PC-3 (cell line): ENCODE measurements around the gene BCR. TPM values are rescaled to one million over a fixed set of nuclear protein-coding genes. Genes with fewer than 3 reads are reported as not detected.

ENCODE experiments used
- ATAC-seq: fragments of 200-7000 bp; cut with Tn5 transposase; 2 replicates; pipeline ENCODE4 v1.9.1; 2020; ENCODE audit warnings: mild to moderate bottlenecking, moderate library complexity
- BruUV-seq: library from RNA; stranded (reverse); fragments of 400-500 nt; replicated peaks from 2 replicates; lab custom pipeline; 2021; lab: Mats Ljungman, UMichigan
- CTCF ChIA-PET: fragments of 300-600 bp; sonication (Branson Sonifier 250); formaldehyde crosslinking; loops from one replicate; lab custom pipeline; 2022; ENCODE audit warnings: antibody characterized with exemption; lab: Charles Lee
- POLR2A ChIA-PET: fragments of 300-600 bp; sonication (Branson Sonifier 250); formaldehyde crosslinking; loops from one replicate; lab custom pipeline; 2022; ENCODE audit warnings: antibody characterized with exemption; ENCODE audit not compliant: unreplicated experiment; lab: Charles Lee
- DNase-seq: peaks from one replicate; pipeline ENCODE4 v3.0.0-alpha.2; 2015
- H2AFZ ChIP-seq: fragments of 300-600 bp; sonication (generic); 2 replicates; pipeline ENCODE4 v1.6.0; 2016; ENCODE audit warnings: antibody characterized with exemption, low read length
- H3F3A ChIP-seq: fragments of 300-600 bp; sonication (generic); one replicate; pipeline ENCODE4 v1.6.0; 2017; ENCODE audit warnings: antibody characterized with exemption, low read length, control low read depth, mild to moderate bottlenecking; ENCODE audit not compliant: unreplicated experiment
- H3K27ac ChIP-seq: fragments of 300-600 bp; sonication (generic); 2 replicates; pipeline ENCODE4 v1.5.1; 2016; ENCODE audit warnings: mild to moderate bottlenecking, low read length
- H3K27me3 ChIP-seq: fragments of 300-600 bp; sonication (generic); 2 replicates; pipeline ENCODE4 v1.6.1; 2016; ENCODE audit warnings: low read length, mixed read lengths
- H3K36me3 ChIP-seq: fragments of 300-600 bp; sonication (generic); 2 replicates; pipeline ENCODE4 v1.6.1; 2016; ENCODE audit warnings: low read depth, mixed run types, low read length, mixed read lengths
- H3K4me1 ChIP-seq: fragments of 300-600 bp; sonication (generic); 2 replicates; pipeline ENCODE4 v1.5.1; 2016; ENCODE audit warnings: low read length; ENCODE audit not compliant: insufficient read depth
- H3K4me2 ChIP-seq: fragments of 300-600 bp; sonication (generic); 2 replicates; pipeline ENCODE4 v1.6.0; 2016; ENCODE audit warnings: low read length
- H3K4me3 ChIP-seq: fragments of 300-600 bp; sonication (generic); 2 replicates; pipeline ENCODE4 v1.5.1; 2016; ENCODE audit warnings: mild to moderate bottlenecking, low read length, mixed read lengths
- H3K79me2 ChIP-seq: fragments of 300-600 bp; sonication (generic); 2 replicates; pipeline ENCODE4 v1.6.1; 2017; ENCODE audit warnings: low read length, mixed read lengths
- H3K9ac ChIP-seq: fragments of 300-600 bp; sonication (generic); 2 replicates; pipeline ENCODE4 v1.6.0; 2016; ENCODE audit warnings: mild to moderate bottlenecking, low read length
- H3K9me2 ChIP-seq: fragments of 300-600 bp; sonication (generic); replicated peaks from 2 replicates; pipeline ENCODE4 v1.6.1; 2016; ENCODE audit warnings: mixed run types, low read length, mixed read lengths
- H3K9me3 ChIP-seq: fragments of 300-600 bp; sonication (generic); 2 replicates; pipeline ENCODE4 v1.6.1; 2016; ENCODE audit warnings: low read length, mixed read lengths
- H4K20me1 ChIP-seq: fragments of 300-600 bp; sonication (generic); 2 replicates; pipeline ENCODE4 v1.6.1; 2016; ENCODE audit warnings: low read length, mixed read lengths
- EZH2 ChIP-seq: fragments of 300-600 bp; sonication (generic); IDR thresholded peaks from one replicate; pipeline ENCODE4 v1.6.1; 2017; ENCODE audit warnings: antibody characterized with exemption, mild to moderate bottlenecking, low read length; ENCODE audit not compliant: unreplicated experiment
- EZH2phosphoT487 ChIP-seq: fragments of 300-600 bp; sonication (generic); IDR thresholded peaks from 2 replicates; pipeline ENCODE4 v1.6.1; 2018; ENCODE audit warnings: mild to moderate bottlenecking, antibody characterized with exemption, low read length, borderline replicate concordance
- intact Hi-C: fragments of 100-400 bp; cut with micrococcal nuclease; formaldehyde crosslinking; loops from 2 replicates; pipeline ENCODE4 v1.9.0; 2023
- total RNA-seq: library from RNA; depleted of rRNA; stranded (reverse); fragments of >200 nt; gene quantifications from 2 replicates; pipeline ENCODE4 v1.2.3, GENCODE V29; 2014
- TF ChIP-seq, protein P1 (sequence below): fragments of 300-600 bp; sonication (generic); conservative IDR thresholded peaks from 2 replicates; pipeline ENCODE4 v1.5.1; 2017; ENCODE audit warnings: antibody characterized with exemption, low read depth, mild to moderate bottlenecking, low read length

BCR gene
- total RNA-seq, 1 experiment from 2014 or later, result 36.8 TPM

DNA sequence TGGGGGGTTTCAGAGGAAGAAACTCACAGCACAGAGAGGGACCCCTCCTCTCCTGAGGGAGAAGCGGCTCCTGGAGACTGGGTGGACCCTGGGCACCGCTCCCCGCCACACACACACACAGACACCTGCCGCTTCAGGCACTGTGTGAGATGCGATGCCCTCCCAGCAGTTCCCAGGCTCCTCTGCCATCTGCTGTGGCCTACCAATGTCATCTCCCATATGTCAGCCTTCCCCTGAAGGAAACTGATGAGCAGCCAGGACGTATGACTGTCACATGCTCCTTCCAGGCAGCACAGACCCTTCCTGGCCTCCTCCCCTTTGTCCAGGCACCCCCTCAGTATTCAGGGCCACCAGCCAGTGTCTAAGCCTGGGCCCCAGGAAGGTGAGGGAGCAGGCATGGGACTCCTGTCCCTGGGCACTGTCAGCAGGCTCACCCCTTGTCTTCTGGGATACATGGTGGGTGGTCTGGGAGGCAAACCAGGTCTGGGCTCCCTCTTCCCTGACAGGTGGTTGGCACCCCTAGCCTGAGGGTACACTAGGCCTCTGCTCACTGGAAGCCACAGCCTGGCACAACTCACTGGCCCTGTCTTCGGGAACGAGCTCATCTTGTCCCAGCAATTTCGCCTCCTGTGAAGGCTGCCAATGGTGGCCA lies 11.8 kb upstream of the BCR start:
- Histone ChIP-seq H3K9me2 (no peaks in the 10 kb centered on the region), H3F3A (no peaks in the 10 kb centered on the region), H3K27ac (no peak overlapping the region), H2AFZ (no peak overlapping the region), H3K4me2 (no peak overlapping the region), H3K4me1 (no peaks in the 10 kb centered on the region), H3K4me3 (no peak overlapping the region), H4K20me1 (no peaks in the 10 kb centered on the region), H3K9me3 (no peaks in the 10 kb centered on the region), H3K27me3 (no peaks in the 10 kb centered on the region), H3K79me2 (no peaks in the 10 kb centered on the region), H3K9ac (no peak overlapping the region), H3K36me3 (no peaks in the 10 kb centered on the region)
- no TSS peak for BruUV-seq
- ChIA-PET CTCF (no interaction called here), POLR2A (no interaction called here)
- intact Hi-C loops, result no loop called here
- ATAC-seq (no peak), DNase-seq (no peak)
- no peak for TF ChIP-seq EZH2
- TF ChIP-seq, protein P1, sequence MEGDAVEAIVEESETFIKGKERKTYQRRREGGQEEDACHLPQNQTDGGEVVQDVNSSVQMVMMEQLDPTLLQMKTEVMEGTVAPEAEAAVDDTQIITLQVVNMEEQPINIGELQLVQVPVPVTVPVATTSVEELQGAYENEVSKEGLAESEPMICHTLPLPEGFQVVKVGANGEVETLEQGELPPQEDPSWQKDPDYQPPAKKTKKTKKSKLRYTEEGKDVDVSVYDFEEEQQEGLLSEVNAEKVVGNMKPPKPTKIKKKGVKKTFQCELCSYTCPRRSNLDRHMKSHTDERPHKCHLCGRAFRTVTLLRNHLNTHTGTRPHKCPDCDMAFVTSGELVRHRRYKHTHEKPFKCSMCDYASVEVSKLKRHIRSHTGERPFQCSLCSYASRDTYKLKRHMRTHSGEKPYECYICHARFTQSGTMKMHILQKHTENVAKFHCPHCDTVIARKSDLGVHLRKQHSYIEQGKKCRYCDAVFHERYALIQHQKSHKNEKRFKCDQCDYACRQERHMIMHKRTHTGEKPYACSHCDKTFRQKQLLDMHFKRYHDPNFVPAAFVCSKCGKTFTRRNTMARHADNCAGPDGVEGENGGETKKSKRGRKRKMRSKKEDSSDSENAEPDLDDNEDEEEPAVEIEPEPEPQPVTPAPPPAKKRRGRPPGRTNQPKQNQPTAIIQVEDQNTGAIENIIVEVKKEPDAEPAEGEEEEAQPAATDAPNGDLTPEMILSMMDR, result no peak
- no peak for TF ChIP-seq EZH2phosphoT487

DNA sequence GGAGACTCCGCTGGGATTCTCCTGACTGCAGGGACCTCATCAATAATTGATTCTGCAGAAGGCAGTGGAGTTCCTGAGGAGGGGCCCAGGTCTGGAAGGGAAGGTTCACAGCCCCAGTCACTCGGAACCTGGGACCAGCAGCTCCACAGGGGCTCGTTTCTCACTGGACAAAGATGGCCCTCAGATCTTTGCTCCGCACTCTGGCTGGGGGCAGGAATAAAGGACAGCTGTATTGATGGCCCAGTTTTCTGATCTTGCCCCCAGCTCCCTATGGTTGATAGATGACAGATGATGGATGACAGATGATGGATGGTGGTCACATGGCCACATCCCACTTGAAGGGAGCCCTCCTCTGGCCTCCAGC lies 11.3 kb upstream of the BCR start:
- no peaks in the 10 kb centered on the region for H3K9me2 ChIP-seq
- H2AFZ ChIP-seq, result no peak overlapping the region
- H3K4me2 ChIP-seq, result no peak overlapping the region
- no peaks in the 10 kb centered on the region for H3K79me2 ChIP-seq
- no peak overlapping the region for H3K4me3 ChIP-seq
- no peaks in the 10 kb centered on the region for H3K9me3 ChIP-seq
- H3K4me1 ChIP-seq, result no peaks in the 10 kb centered on the region
- no peak for DNase-seq
- H3K27ac ChIP-seq, result no peak overlapping the region
- no peaks in the 10 kb centered on the region for H3K36me3 ChIP-seq
- no TSS peak for BruUV-seq
- no peak for ATAC-seq
- no peaks in the 10 kb centered on the region for H4K20me1 ChIP-seq
- POLR2A ChIA-PET, result no interaction called here
- H3F3A ChIP-seq, result no peaks in the 10 kb centered on the region
- intact Hi-C loops, result no loop called here
- H3K9ac ChIP-seq, result no peak overlapping the region
- no peaks in the 10 kb centered on the region for H3K27me3 ChIP-seq
- CTCF ChIA-PET, result no interaction called here
- TF ChIP-seq, protein P1, result no peak
- TF ChIP-seq EZH2phosphoT487, result no peak
- no peak for TF ChIP-seq EZH2

DNA sequence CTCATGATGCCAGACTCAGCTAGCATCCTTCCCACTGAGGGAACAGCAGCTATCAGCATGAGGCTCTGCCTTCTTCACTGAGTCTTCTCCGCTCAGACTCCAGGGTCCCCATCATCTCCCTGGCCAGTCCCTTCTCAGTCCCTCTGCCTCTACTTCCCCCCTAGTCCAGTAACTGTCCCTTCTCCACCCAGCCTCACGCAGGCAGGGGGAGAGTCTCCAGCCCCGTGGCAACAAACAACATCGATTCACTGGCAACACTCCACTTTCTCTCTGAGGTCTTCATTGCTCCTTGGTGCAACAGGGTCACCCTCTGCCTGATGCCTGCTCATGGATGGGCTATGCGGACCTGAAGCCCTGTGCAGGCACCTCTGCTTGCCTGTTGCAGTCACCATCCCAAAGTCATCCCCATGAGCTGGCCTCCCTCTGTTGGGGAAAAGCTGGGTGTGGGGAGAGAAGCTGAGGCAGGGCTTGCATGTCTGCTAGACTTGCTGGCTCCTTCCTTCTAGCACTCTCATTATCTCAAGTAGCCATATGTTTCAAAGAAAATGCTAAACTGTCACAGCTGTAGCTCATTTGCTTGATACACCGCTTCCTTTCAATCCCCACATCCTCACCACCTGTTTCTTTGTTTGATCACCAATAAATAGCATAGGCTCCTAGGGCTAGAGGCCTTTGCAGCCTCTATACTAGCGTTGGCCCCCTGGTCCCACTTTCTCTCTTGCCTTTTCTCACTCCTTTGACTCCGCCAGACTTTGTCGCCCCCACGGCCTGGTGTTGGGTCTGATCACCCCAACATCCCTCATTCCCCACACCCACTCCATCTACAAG lies 4.3 kb upstream of the BCR start:
- H3K27me3 ChIP-seq, result no peaks in the 10 kb centered on the region
- H2AFZ ChIP-seq, result no peak overlapping the region
- ChIA-PET CTCF (interaction anchor here (0.5 kb wide), 1 partner anchor 590 kb away, joined by 3 read pairs; no protein-coding TSS in a partner anchor), POLR2A (no interaction called here)
- no TSS peak for BruUV-seq
- ATAC-seq (no peak), DNase-seq (no peak)
- H3K36me3 ChIP-seq, result no peaks in the 10 kb centered on the region
- TF ChIP-seq EZH2 (no peak), EZH2phosphoT487 (no peak)
- TF ChIP-seq, protein P1, result no peak
- no peaks in the 10 kb centered on the region for H3F3A ChIP-seq
- no peaks in the 10 kb centered on the region for H3K9me3 ChIP-seq
- no peak overlapping the region for H3K27ac ChIP-seq
- no peak overlapping the region for H3K4me2 ChIP-seq
- H3K9ac ChIP-seq, result no peak overlapping the region
- intact Hi-C loops, result no loop called here
- no peaks in the 10 kb centered on the region for H4K20me1 ChIP-seq
- H3K9me2 ChIP-seq, result no peaks in the 10 kb centered on the region
- H3K4me1 ChIP-seq, result peaks cover 16% of the 10 kb centered on the region
- H3K4me3 ChIP-seq, result no peak overlapping the region
- no peaks in the 10 kb centered on the region for H3K79me2 ChIP-seq
